Stimulated activated CD8-positive, alpha-beta memory T cell treated with anti-CD3 and anti-CD28 coated beads, Interleukin-7, amount 100 ng/mL, for 48 hours (primary cell): ENCODE results near the gene SCRT2.

ENCODE experiments used
- DNase-seq, 2 donors: peaks; one replicate each; pipeline ENCODE4 v3.0.0-alpha.2; 2020; ENCODE audit warnings: low read depth in 1 of 2; ENCODE audit errors: extremely low read depth in 1 of 2

The SCRT2 gene

DNA sequence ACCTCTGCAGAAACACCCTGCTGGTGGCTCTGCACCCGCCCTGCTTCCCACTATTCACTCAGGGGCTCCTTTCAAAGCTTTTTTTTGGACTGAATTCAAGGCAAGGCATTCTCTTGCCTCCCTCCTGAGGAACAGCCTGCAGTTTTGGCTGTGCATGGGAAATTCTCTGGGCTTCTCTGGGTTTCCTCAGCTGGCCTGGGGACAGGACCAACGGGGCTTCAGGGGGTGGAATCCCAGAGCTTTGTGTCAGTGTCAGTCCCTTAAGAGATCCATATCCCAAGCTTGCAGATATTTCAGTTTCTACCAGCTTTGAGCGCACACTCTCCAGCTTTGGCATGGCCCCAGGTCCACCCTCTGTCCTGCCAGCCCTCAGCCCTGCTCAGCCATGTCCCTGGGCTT is 2.0 kb downstream of the SCRT2 start:
- no peak for DNase-seq

DNA sequence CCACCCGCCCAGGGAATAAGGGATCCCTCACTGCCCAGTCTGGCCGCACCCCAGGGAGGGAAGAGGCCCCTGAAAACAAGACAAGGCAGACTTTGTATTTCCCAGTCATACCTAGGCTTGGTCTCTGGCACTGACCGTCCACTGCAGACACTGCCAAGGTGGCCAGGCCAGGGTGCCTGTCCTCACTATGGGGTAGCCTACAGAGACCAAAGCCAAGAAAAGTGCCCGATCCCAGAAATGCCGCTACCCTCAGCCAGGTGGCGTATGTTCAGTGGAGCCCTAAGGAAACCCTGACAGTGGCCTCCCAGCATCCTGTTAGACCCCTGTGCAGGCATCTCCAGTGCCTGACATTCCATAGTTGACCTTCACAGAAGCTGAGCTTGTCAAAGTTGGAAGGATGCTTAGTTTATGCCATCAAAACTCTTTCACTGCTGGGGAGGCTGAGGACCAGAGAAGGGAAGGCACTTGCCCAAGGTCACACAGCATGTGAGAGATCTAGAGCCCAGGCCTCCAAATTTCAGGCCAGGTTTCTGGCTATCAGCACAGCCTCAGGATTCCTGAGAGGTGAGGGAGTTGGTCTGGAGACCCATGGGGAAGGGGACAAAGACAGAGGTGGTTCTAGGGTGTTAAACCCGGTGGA is 2.5 kb downstream of the SCRT2 start:
- no peak for DNase-seq

DNA sequence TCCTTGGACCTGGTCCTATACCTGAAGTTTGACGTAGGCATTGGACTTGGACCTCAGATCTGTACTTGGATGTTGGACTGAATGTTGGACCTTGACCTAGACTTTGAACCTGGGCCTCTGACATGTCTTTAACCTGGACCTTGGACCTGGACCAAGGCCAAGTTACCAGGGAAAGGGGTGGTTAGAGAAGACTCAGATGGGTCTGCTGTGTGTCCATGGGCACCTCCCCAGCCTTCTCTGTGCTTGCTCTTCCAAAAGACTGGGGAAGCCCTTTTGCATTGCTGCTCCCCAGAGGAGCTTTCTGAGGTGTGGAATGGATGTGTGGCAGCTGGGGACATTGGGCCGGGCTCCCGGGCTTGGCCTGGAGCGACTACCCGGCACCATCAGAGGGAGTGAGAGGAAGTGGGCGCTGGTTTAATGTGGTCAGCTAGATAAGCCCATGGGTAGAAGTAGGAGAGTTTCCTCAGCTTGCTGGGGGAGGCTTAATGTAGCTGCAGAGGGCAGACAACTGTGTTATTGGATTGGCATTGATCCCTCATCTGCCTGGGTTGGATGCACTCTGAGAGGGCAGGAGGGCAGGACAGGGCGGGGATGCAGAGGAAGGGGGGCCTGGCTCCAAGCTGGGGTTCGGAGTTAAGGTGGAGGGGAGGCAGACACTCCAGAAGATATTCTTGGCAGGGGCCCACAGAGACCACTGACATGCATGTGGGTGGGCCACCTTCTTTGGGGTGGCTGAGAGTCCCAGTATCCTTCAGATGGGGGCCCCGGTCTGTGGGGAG is 4.2 kb downstream of the SCRT2 start:
- no peak for DNase-seq

DNA sequence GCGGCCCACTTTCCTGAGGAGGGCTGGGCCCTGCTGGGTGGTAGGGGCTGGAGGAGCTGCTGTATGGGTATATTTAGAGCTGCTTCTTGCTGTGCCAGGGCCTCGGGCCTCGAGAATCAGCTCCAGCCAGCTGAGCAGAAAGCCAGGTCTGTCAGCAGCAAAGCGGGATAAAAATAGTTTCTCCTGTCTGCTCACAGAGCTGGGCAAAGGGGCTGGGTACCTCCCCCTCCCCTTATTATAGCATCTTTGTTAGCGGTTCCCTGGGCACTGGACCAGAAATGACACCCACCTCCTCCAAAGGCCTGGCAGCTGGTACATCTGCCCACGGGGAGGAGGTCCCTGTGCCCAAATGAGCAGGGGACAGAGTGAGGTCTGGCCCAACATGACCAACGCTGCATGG is 6.0 kb downstream of the SCRT2 start:
- no peak for DNase-seq

DNA sequence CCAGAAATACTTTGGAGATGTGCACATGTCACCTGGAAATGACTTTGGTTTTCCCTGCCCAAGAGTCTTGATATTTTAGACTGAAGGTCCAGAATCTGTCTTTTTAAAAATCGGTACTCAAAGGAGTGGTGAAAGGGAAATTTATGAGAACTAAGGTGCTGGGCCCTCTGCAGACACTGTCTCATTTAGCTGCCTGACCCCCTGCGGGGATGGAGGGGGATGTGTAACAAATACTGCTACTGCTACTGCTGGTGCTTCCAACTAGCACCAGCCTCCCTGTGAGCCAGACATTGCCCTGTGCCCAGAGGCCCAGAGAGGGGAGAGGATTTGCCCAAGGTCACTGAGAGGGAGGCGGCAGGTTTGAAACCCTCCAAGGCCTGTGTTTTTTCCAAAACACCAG is 7.0 kb downstream of the SCRT2 start:
- DNase-seq, result no peak

DNA sequence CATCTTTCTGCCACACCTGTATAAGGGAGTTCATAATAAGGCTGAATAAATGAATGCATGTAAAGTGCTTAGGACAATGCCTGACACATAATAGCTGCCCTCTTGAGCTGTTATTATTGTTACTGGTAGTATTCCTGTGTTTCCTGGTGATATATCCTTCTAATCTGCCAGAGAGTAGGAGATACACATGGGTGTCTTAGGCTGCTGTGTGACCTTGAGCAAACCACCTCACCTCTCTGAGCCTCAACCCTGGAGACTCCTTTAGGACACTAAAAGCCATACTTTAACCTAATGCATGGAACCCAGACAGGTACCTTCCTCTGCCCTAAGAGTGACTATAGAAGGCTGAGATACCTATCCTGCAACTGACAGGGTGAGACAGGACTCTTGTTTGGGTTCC is 7.6 kb downstream of the SCRT2 start:
- DNase-seq, result no peak

DNA sequence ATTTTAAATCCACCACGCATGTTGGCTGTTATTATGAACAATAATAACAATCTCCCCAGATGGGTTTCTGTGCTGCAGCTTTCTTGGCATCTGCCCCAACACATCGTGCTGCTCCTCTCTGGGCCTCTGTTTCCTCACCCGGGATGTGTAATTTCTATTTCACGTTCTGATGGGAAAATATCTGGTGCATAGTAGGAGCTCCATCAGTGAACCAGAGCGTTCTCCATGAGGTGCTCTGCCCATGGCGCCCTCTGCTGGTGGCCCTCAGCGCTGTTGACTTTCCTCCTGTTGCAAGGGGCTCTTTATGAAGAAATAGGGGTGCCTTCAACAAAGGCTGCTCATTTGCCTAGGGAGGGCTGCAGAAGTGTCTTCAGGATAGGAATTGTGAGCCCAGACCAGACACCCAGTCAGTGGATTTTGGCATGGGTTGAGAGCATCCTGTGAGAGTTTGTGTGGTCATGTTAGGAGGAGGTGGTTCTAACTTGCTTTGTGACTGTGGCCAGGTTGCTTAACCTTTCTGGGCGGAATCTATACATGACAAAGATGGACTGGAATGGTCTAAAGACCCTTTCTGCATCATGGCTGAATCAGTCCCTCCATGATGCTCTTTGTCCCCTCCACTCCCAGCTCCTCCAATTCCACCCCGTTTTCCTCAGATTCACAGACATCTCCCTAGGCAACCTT is 8.1 kb downstream of the SCRT2 start:
- no peak for DNase-seq

DNA sequence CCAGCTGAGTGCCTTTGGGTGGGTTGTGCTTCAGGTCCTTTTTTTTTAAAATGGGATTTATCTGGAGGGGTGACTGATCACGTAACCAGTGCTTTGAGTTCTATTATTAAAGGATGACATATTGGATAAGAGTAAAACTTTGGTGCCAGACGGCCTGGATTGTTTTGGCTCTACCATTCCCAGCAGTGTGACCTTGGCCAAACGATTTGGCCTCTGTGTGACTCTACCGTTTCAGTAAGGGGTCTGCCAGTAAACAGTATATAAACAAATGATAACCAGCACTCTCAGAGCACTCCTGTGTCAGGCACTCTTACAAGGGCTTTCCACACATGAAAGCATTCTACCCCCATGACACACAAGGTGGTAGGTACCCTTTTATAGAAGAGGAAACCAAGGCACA is 8.7 kb downstream of the SCRT2 start:
- no peak for DNase-seq

DNA sequence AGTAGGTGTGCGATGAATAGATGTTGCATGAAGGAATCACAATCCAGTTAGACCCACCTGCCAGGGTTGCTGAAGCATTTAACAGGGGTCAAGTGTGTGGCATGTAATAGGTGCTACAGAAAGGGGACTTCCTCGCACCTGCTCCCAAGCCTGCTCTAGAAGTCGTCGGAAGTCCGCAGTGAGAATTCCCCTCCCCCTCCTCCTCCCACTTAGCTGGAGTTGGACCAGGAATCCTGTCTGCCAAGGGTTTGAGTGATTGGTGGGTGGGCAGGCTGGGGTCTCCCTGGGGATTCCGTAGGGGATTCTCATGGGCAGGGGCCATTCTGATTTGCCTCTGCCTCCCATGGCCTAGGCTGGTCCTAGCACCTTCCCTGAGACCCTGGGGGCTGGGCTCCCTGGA is 10.3 kb downstream of the SCRT2 start:
- DNase-seq, result no peak

DNA sequence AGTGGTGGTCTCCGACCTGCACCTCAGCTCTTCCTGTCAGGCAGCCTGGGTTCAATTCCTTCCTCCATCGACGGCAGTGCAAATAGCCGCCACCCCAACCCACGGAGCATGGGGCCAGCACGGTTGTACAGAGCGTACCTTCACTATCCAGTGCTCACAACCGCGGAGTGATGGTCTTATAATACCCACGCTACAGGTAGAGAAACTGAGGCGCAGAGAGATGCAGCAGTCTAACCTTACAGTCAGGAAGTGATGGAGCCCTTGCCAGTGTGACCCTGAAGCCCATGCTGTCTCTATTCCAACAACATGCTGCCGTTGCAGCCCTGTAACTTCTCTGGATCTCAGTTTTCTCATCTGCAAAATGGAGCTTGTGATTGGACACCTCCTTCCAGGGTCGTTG is 11.0 kb downstream of the SCRT2 start:
- no peak for DNase-seq

DNA sequence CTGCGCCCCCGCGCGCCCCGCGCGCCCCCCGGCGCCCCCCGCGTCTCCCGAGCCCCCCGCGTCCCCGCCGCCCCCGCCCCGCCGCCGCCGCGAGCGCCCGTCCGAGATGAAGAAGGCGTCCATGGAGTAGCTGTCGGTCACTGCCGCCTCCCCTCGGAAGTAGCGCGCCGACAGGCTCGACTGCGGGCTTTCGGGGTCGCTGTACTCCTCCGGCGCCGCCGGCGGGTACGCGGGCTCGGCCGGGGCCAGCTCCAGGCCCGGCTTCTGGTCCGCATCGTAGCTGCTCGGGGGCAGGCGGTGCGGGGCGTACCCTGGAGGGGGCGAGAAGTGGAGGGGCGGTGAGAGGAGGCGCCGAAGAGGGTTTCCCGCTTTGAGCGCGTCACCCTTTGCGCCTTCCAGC is 11.5 kb downstream of the SCRT2 start:
- DNase-seq, result no peak

DNA sequence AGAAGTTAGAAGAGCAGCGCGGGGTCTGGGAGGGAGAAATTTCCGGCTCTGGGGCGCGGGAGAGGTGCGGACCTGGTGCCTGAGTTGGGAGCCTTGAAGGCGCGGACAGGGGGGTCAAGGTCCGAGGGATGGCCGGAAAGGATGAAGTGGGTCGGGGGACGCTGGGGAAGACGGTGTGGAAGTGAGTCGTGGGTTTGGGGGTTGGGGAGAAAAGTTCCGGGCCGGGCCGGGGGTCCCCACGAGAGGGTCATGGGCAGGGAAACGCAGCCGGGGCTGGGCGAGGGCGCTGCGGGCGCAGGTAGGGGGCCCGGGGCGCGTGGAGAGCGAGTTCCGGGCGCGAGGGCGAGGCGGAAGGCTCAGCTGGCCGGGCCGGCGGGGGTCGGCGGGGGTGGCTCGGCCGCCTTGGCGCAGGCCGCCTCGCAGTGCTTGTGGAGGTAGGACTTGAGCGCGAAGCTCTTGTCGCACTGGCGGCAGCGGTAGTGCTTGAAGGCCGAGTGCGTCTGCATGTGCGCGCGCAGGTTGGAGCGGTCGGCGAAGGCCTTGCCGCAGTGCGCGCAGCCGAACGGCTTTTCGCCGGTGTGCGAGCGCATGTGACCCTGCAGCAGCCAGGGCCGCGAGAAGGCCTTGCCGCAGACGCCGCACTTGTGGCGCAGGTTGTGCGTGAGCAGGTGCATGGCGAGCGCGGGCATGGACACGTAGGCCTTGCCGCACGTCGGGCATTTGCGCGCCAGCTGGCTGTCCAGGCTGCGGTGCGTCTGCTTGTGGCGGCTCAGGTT is 12.1 kb downstream of the SCRT2 start:
- DNase-seq, result no peak

DNA sequence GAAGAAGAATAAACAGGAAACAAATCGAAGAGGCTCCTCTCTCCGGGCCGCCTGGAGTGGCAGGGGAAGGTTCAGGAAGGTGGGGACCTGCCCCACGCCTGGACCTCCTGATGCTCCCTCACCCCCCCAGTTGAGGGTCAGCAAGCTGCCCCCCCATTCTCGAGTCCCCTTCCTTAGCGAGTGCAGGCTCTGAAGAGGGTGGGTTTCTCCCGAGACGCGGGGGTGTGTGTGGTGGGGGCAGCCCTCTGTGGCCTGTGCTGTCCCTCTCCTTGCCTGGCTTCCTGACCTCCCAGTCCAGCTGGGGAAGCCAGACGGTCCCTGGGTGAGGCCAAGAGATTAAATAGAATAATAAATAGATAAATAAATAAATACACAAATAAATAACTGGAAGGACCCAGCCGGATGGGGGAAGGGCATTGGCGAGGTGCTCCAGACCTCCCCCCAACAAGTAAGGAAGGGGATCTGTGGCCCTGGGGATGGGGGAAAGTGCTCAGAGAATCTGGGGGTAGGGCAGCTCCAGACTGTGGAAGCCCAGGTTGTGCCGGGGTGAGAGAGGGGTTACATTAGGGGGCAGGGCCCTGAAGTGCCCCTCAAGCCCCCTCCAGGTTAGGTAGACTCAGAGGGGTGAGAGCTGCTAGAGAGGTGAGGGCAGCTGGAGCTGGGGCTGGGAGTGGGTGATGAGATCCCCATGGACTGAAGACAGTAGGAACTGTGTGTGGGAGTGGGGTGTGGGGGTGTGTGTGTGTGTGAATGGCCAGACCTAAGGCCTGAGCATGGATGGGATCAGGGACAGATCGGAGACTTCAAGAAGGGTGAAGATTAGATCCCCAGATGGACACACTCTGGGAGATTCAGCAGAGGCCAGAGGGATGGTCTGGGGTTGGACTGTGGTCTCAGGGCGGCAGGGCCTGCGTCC is 13.1 kb downstream of the SCRT2 start:
- no peak for DNase-seq

DNA sequence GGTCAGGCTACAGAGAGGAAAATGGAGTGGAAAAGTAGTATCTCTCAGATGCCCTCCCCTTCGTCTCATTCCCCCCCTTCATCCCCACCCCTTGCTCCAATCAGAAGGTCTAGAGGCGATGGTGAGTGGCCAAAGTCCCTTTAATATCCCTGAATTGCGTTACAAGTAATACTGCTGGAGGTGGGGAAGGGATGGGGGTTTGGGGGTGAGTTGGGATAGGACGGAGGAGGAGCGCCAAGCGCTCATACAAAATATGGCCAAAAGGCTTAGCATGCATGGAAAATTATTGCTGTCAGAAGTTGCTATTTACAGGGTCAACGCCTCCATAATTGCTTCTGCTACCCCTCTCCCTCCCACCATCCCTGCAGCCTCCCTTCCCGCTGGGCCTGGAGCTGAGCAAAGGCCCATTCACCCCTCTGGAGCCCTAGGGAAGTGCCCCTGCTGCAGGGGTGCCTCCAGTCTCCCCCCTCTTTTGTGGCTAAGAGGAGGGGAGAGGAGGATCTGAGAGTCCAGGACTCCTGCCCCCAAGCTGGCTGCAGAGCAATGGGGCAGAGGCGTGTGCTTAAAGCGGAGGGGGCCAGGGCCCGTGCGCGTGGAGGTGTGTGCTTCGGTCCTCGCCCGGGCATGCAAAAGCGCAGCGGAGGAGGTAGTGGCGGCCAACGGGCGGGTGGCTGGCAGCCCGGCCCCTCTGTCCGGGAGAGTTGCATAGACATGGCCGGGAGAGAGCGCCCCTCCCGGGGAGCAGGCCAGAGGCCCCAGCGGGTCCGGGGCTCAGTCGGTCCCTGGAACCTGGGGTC is 13.9 kb downstream of the SCRT2 start:
- DNase-seq, result no peak

DNA sequence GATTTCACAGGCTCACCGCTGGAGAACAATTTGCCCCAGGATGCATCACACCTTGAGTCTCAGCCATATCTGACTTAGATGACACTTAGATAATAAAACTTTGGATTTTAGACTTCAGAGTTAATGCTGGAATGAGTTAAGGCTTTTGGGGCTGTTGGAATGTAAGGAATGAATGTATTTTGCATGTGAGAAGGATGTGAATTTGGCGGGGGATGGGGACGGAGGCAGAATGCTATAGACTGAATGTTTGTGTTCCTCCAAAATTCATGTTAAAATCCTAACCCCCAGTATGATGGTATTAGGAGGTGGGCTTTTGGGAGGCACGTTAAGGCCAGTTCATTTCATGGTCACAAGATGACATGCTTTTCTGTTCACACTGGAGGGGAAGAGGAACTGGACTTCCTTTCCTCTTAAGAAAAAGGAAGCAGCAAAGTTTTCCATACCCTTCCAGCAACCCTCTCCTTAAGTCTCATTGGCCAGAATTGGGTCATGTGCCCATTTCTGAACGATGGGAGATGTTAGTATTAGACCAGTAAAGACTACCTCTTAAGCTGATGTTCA is 16.8 kb downstream of the SCRT2 start:
- no peak for DNase-seq

DNA sequence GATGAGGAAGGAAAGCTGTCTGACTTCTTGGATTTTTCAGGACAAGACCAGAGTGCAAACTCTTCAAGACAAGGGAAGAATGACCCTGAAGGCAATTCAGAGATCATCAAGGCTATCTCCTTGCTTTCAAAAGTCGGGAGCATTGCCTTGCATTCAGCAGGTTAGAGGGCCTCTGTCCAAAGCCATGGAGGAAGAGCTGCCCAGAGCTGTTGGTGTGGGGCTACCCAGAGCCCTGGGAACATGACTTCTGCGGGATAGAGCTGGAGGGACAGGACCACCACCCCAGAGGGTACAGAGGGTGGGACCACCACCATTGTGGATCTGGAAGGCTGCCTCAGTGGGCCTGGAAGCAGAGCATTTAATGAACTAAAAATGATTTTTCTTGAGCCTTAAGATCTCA is 17.4 kb downstream of the SCRT2 start:
- DNase-seq, result no peak

DNA sequence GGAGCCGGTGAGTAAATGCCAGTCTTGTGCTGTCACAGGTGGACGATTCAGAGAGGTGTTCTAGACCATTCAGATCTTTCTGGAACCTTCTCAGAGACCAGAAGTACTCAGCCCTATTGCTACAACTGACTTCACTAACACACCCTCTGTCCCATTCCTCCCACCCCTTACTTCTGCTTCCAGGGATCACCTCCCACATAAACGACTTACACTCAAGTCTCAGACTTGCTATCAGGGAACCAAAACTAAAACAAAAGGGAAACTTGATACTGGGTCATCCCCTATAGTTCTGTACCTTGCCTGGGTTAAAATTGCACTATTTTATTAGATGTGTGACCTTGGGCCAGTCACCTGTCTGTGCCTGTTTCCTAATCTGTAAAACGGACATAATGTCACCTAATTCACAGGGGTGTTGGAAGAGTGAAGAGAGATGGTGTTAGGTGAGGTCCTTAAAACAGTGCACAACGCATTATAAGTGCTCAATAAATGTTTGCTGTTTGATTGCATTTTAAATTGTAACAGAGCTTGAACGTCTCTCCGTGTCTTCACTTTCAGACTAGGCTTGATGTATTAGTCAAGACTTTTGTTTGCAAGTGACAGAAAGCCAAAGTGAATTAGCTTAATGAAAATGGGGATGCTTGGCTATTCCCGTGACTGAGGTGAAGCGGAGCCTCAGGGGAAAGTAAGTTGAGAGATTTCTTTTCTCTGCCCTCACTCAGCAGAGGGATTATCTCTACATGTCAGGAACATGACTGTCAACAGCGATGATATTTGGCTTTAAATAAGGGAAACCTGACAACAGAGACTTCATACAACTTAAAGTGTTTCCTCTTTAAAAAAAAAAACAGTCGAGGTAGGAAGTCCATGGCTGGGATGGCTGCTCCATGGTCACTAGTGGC is 19.6 kb downstream of the SCRT2 start:
- no peak for DNase-seq

DNA sequence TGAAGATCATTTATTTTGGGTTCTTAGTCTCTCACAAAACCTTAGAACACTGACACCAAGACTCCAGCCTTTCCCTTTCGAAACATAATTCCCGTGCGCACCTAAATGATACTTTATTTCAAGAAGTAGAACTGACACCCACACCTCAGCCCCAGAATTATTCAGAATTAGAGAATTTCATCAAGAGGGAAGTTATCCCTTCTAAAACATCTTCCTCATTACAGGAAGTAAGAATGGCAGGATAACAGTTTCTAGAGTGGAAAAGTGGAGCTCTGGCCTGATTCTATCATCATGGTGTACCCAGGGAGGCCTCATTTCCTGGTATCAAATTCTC is 21.2 kb downstream of the SCRT2 start:
- DNase-seq, result no peak
